GM12891 (cell line): ENCODE results near the gene HNRNPU.
A peak's percentile ranks its signal among the peaks of the same experiment; 100 is the strongest.

Source experiments
- DNase-seq: peaks from one replicate; pipeline ENCODE4 v3.0.0; 2011; ENCODE audit warnings: low spot score; ENCODE audit not compliant: insufficient read length
- FAIRE-seq: peaks from 2 replicates; lab custom pipeline; 2011; peaks lifted over from hg19 to GRCh38; lab: Jason Lieb, UNC
- PAX5 ChIP-seq: IDR thresholded peaks from 2 replicates; pipeline ENCODE4 v1.6.1; 2011; ENCODE audit warnings: low read length, moderate library complexity, mild to moderate bottlenecking; ENCODE audit not compliant: insufficient read depth, severe bottlenecking
- POLR2A ChIP-seq: IDR thresholded peaks from 2 replicates; pipeline ENCODE4 v1.6.1; 2011; ENCODE audit warnings: low read depth, low read length, control low read depth
- POLR2AphosphoS5 ChIP-seq: IDR thresholded peaks from 2 replicates; pipeline ENCODE4 v1.6.1; 2011; ENCODE audit warnings: low read depth, low read length, control low read depth
- POU2F2 ChIP-seq: IDR thresholded peaks from 2 replicates; pipeline ENCODE4 v1.6.1; 2011; ENCODE audit warnings: low read depth, mild to moderate bottlenecking, control low read depth, low read length, moderate library complexity
- SPI1 ChIP-seq: IDR thresholded peaks from 2 replicates; pipeline ENCODE4 v1.6.1; 2011; ENCODE audit warnings: low read depth, low read length, control low read depth
- TAF1 ChIP-seq: IDR thresholded peaks from 2 replicates; pipeline ENCODE4 v1.6.1; 2011; ENCODE audit warnings: low read depth, low read length, control low read depth

The HNRNPU gene

DNA sequence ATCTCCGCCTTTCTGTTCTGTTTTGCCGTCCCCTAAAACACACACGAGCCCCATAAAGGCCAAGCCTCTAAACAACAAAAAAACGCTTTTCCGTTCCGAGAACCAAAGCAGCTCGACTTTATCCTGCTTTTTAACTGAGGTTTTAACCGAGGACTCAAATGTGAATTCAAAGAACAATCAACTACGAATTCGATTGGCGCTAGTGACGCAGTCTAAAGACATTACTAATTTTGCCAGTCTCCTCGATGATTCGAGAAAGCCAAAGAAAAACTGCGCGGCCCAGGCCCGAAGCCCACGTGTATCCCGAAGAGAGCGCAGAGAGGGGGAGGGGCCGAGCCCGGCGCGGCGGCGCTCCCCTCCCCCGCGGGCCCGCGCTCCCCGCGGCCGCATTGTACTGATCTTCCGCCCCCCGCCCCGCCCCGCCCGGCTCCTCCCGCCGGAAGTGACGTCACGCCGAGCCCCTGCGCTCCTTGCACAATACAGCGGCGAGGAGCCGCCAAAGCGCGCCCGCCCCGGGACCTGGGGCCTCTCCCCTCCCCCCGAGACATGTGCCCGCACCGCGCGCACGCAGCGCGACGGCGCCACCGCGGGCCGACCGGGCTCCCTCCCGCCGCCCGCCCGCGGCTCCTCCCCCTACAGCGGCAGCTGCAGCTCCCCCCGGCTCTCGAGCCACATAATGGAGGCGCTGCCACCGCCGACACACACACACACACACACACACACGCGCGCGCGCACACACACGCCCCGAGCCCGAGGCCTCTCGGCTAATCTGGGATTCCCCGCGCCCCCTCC lies 1.4 kb downstream of the HNRNPU start:
- FAIRE-seq: peak; percentile 82
- peak; percentile 74 for DNase-seq
- TF ChIP-seq POU2F2: no peak
- peak; percentile 74 for TF ChIP-seq PAX5
- peak; percentile 65; the same call in 1 of the 2 replicates for TF ChIP-seq POLR2AphosphoS5
- TF ChIP-seq TAF1: peak; percentile 51
- TF ChIP-seq POLR2A: no peak
- TF ChIP-seq SPI1: no peak

DNA sequence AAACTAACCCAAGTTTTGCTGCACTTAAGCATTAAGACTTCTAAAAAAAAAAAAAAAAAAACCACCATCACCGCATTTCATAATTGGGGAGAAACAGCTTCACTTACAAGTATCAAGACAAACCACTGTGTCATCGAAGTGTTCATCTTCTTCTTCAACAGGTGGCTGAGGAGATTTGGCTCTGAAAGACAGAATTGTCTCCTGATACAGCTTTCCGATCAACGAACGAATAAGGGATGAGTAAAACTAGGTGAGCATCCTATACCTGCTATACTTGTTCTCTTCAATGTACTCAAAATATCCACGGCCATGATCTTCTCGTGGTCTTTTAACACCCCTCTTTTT lies 2.0 kb downstream of the HNRNPU start:
- FAIRE-seq (no peak), DNase-seq (no peak)
- no peak for TF ChIP-seq SPI1
- no peak for TF ChIP-seq POU2F2
- TF ChIP-seq POLR2AphosphoS5: no peak
- no peak for TF ChIP-seq PAX5
- no peak for TF ChIP-seq TAF1
- TF ChIP-seq POLR2A: no peak

DNA sequence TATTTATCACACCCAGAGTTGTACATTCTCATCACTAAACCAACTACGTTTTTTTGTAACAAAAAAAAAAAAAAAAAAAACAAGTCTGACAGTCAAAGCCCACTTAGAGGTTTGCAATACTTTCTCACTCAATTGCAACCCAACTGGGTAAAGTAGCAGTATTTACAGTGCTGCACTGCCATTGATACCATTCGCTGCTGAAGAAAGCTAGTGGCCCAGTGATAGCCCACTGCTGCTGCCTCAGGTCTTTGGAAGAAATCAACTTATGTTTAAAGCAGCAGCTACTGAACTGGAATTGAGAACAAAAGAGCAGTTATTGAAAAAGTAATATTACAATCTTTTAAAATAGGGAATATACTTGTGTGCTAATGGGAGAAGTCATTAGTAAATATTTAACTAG lies 2.7 kb downstream of the HNRNPU start:
- FAIRE-seq (no peak), DNase-seq (no peak)
- no peak for TF ChIP-seq POLR2A
- TF ChIP-seq POU2F2: no peak
- no peak for TF ChIP-seq POLR2AphosphoS5
- no peak for TF ChIP-seq PAX5
- no peak for TF ChIP-seq SPI1
- no peak for TF ChIP-seq TAF1

DNA sequence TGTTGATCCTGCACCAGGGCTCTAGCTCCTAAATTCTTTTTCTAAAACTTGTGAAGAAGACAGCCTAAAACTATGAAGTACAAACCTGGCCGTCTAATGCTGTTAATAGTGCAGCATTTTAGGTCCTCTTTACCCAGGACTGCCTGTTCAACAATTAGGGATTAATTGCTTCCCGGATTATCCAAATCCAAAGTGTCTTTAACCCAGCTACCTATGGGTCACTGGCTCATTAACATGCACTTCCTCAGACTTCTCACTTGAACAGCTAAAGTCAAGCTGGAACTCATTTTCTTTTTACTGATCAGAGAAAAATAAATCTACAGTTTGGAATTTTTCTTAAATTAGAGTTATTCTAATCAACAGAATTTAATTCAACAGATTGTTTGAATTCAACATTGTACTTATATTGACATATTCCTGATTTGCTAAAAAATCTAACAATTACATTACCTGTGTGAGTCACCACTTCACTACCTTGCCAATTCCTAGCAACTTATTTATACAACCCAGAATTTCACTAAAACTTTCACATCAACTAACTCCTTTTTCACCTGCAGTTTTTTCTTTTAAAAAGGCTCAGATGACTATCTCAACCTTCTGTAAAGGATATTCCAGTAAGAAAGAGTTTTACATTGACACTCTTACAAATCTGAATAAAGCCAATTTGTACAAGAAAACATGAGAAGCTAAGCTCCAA lies 3.3 kb downstream of the HNRNPU start:
- DNase-seq (no peak), FAIRE-seq (no peak)
- no peak for TF ChIP-seq SPI1
- no peak for TF ChIP-seq PAX5
- TF ChIP-seq TAF1: no peak
- no peak for TF ChIP-seq POLR2A
- TF ChIP-seq POU2F2: no peak
- TF ChIP-seq POLR2AphosphoS5: no peak

DNA sequence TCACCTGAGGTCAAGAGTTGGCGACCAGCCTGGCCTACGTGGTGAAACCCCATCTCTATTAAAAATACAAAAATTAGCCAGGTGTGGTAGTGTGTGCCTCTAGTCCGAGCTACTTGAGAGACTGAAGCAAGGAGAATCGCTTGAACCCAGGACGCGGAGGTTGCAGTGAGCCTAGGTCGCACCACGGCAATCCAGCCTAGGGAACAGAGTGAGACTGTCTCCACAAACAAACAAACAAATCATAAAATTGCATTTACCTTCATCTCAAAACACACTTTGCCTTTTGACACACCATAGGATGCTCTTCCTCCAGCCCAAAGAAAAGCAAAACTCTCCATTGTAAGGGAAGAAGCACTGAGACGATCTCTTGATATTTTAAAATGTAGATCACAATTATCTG lies 4.3 kb downstream of the HNRNPU start:
- no peak for DNase-seq
- TF ChIP-seq SPI1 (no peak), POU2F2 (no peak)
- FAIRE-seq: no peak

DNA sequence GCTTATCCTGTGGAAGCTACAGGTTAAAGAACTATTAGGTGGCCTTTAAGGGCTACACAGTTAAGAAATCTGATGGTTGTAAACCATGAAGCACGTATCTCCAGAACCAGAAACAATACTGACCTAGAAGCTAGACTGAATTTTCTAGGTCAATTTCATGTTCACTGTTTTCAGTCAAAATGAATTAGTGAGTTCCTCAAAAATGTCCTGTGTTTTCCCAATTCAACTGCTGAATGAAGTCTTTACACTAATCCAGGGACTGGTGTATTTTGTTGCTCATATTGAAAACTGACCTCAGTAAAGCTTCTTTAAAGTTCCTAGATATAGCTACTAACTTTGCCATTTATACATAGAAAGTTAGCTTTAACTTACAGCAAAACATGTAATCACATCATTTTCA lies 6.0 kb downstream of the HNRNPU start:
- TF ChIP-seq PAX5: no peak
- no peak for TF ChIP-seq POLR2A
- TF ChIP-seq POU2F2: no peak
- no peak for TF ChIP-seq POLR2AphosphoS5
- TF ChIP-seq SPI1: no peak
- TF ChIP-seq TAF1: no peak
- DNase-seq: no peak
- no peak for FAIRE-seq

DNA sequence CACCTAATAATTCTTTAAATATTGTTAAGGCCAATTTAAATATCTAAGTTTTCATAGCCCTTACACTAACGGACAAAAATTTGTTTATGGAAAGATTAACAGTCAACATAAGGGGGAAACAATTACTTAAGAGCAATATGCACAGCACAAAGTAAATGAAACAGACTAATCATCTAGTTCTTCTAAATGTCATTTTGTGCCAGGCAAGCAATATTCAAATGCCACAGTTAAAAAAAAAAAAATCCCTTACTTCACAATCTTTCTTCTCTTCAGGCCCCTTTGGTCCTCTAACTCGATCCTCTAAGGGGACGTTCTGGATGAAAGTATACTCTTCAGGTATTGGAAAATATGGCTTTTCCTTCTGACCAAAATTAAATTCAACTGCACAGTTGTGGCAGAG lies 6.6 kb downstream of the HNRNPU start:
- no peak for FAIRE-seq
- TF ChIP-seq POLR2A (no peak), SPI1 (no peak), POU2F2 (no peak), TAF1 (no peak), PAX5 (no peak), POLR2AphosphoS5 (no peak)

DNA sequence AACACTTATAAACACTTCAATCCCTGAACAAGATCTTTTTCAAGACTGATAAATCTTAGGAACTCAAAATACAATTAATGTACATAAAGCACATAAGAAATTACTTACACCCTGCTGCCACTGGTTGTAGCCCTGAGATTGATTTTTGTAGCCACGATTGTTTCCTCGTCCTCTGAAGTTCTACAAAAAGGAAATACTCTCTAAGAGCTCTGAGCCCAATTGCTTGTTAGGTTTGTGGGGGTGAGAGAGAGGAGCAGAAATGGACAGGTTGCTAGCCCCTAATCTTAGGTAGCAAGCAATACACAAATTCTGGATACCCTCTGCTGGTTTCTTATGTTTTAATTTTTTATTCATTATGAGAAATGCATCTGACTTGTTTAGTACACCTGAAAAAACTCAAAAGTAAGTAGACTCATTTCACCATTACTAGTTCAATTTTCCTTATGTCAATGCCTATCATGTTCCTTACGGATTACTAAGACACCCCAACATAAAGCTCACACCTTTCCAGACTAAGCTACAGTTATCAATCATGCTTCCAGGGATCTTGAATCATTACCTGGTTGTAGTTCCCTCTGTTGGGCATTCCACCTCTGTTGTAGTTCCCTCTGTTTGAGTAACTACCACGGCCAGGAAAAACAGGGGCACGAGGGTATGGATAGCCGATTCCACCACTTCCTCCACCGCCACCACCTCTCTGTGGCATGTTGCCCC lies 9.3 kb downstream of the HNRNPU start:
- no peak for TF ChIP-seq POLR2AphosphoS5
- no peak for TF ChIP-seq PAX5
- TF ChIP-seq POLR2A: no peak
- no peak for FAIRE-seq
- no peak for DNase-seq

More for the DNA sequence above, 6.6 kb downstream of the HNRNPU start:
- no peak for DNase-seq

DNA sequence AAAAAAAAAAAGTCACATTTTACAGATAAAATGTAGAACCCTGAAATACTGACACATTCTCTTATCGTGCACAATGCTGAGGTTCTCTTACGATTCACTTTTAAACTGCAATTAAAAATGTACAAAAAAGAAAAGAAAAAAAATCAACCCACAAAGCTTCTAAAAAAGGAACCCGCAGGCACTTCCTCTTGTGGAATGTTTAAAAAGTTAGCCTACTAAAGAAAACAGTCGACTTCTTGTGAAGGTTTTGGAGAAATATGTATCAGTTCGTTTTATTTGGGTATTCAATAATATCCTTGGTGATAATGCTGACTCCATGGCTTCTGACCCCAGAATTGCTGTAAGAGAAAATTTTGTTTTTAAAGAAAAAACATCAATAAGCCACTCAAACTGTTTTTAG lies 10.2 kb downstream of the HNRNPU start:
- FAIRE-seq (no peak), DNase-seq (no peak)
- TF ChIP-seq TAF1 (no peak), SPI1 (peak; percentile 23; the same call in 1 of the 2 replicates), PAX5 (no peak)
